ENCODE measurements around the gene TMEM163.
"Not testable (repeated sequence)": the region's sequence is repeated elsewhere in the genome, so short reads cannot be mapped to it uniquely, and the experiment has no call there.

TMEM163 gene

GRCh38 chr2:134660626-134661402, 58.0 kb downstream of the TMEM163 start:
- no peak for DNase-seq

GRCh38 chr2:134659724-134660123, 59.1 kb downstream of the TMEM163 start:
- no peak for DNase-seq

- no peak for DNase-seq
Measured at GRCh38 chr2:134657650-134658250, 61.0 kb downstream of the TMEM163 start.

- not testable (repeated sequence) for DNase-seq
Measured at GRCh38 chr2:134656391-134656790, 62.4 kb downstream of the TMEM163 start.

GRCh38 chr2:134648586-134648985, 70.2 kb downstream of the TMEM163 start:
- DNase-seq, result no peak

GRCh38 chr2:134647607-134648256, 71.1 kb downstream of the TMEM163 start:
- DNase-seq, result no peak

GRCh38 chr2:134642938-134643337, 75.9 kb downstream of the TMEM163 start:
- no peak for DNase-seq

- no peak for DNase-seq
Measured at GRCh38 chr2:134640494-134640893, 78.3 kb downstream of the TMEM163 start.

GRCh38 chr2:134639265-134639664, 79.5 kb downstream of the TMEM163 start:
- no peak for DNase-seq

GRCh38 chr2:134636714-134637113, 82.1 kb downstream of the TMEM163 start:
- DNase-seq, result no peak

GRCh38 chr2:134634054-134634753, 84.6 kb downstream of the TMEM163 start:
- peak; percentile 61 for DNase-seq

GRCh38 chr2:134630504-134631159, 88.2 kb downstream of the TMEM163 start:
- DNase-seq, result no peak

- DNase-seq, result no peak
Measured at GRCh38 chr2:134628453-134628852, 90.3 kb downstream of the TMEM163 start.

GRCh38 chr2:134626781-134627180, 92.0 kb downstream of the TMEM163 start:
- DNase-seq, result no peak

GRCh38 chr2:134625311-134625710, 93.5 kb downstream of the TMEM163 start:
- no peak for DNase-seq

- no peak for DNase-seq
Measured at GRCh38 chr2:134623796-134624195, 95.0 kb downstream of the TMEM163 start.

- no peak for DNase-seq
Measured at GRCh38 chr2:134623046-134623445, 95.8 kb downstream of the TMEM163 start.

- DNase-seq, result no peak
Measured at GRCh38 chr2:134621939-134622705, 96.7 kb downstream of the TMEM163 start.

GRCh38 chr2:134619250-134619649, 99.5 kb downstream of the TMEM163 start:
- no peak for DNase-seq

GRCh38 chr2:134615480-134615879, 103.3 kb downstream of the TMEM163 start:
- DNase-seq, result not testable (repeated sequence)

- DNase-seq, result no peak
Measured at GRCh38 chr2:134611316-134611715, 107.5 kb downstream of the TMEM163 start.

- DNase-seq, result no peak
Measured at GRCh38 chr2:134610871-134611270, 107.9 kb downstream of the TMEM163 start.

All from retina (tissue), 1 donor.